ENCODE data around the gene KIF19. TPM values are rescaled to one million over a fixed set of nuclear protein-coding genes. Genes with fewer than 3 reads are reported as not detected.
A peak's percentile ranks its signal among the peaks of the same experiment; 100 is the strongest.

The KIF19 gene
- total RNA-seq, 2 donors from 2014 or later: 0.27 to 2.4 TPM

- Histone ChIP-seq H3K9me3 (ENCODE audit: control insufficient read depth, low read length) (no peaks in the 10 kb centered on the region), H3K4me1 (ENCODE audit: control insufficient read depth, insufficient read depth, low read length) (no peaks in the 10 kb centered on the region), H3K4me3 (ENCODE audit: low read length) (no peak overlapping the region), H3K9ac (ENCODE audit: extremely low read depth, low read length, poor library complexity, severe bottlenecking) (no peak overlapping the region), H3K27ac (ENCODE audit: low read depth, low read length) (no peak overlapping the region), H3K36me3 (ENCODE audit: control insufficient read depth, insufficient read depth, low read length) (no peaks in the 10 kb centered on the region), H3K27me3 (ENCODE audit: control insufficient read depth, insufficient read depth, low read length, poor library complexity, severe bottlenecking) (no peaks in the 10 kb centered on the region)
- Mint-ChIP-seq H3K27me3 (ENCODE audit: insufficient read depth) (peaks cover 20% of the 10 kb centered on the region), H3K9me3 (no peaks in the 10 kb centered on the region), H3K27ac (no peak overlapping the region), H3K4me1 (peaks cover 20% of the 10 kb centered on the region), H3K36me3 (ENCODE audit: low read depth) (no peaks in the 10 kb centered on the region), H3K4me3 (no peak overlapping the region)
- DNase-seq: no peak
- WGBS, 2 experiments (ENCODE audit: insufficient coverage in 1 of 2, insufficient read length in 1 of 2): 89 to 94% methylated on average over 6 to 8 of the region's 8 CpGs
- TF ChIP-seq CTCF (conservative IDR thresholded peaks at IDR 0.05): no peak
These were observed 60.4 kb downstream of the KIF19 start for GRCh38 chr17:74386386-74386785.

GRCh38 chr17:74387365-74388218 is 61.6 kb downstream of the KIF19 start:
- Mint-ChIP-seq H3K4me1 (peaks cover 20% of the 10 kb centered on the region), H3K27ac (no peak overlapping the region), H3K4me3 (no peak overlapping the region), H3K9me3 (no peaks in the 10 kb centered on the region), H3K27me3 (ENCODE audit: insufficient read depth) (peaks cover 20% of the 10 kb centered on the region), H3K36me3 (ENCODE audit: low read depth) (no peaks in the 10 kb centered on the region)
- Histone ChIP-seq H3K4me1 (ENCODE audit: control insufficient read depth, insufficient read depth, low read length) (no peaks in the 10 kb centered on the region), H3K27ac (ENCODE audit: low read depth, low read length) (no peak overlapping the region), H3K4me3 (ENCODE audit: low read length) (no peak overlapping the region), H3K36me3 (ENCODE audit: control insufficient read depth, insufficient read depth, low read length) (no peaks in the 10 kb centered on the region), H3K27me3 (ENCODE audit: control insufficient read depth, insufficient read depth, low read length, poor library complexity, severe bottlenecking) (no peaks in the 10 kb centered on the region), H3K9me3 (ENCODE audit: control insufficient read depth, low read length) (no peaks in the 10 kb centered on the region), H3K9ac (ENCODE audit: extremely low read depth, low read length, poor library complexity, severe bottlenecking) (no peak overlapping the region)
- TF ChIP-seq CTCF (conservative IDR thresholded peaks at IDR 0.05): peak; percentile 65
- peak; percentile 71 for DNase-seq
- WGBS, 2 experiments (ENCODE audit: insufficient coverage in 1 of 2, insufficient read length in 1 of 2): 64 to 75% methylated on average over 9 to 17 of the region's 17 CpGs

- peaks cover 20% of the 10 kb centered on the region for H3K4me1 Mint-ChIP-seq
- no peaks in the 10 kb centered on the region for H3K9me3 ChIP-seq (ENCODE audit: control insufficient read depth, low read length)
- H3K9ac ChIP-seq (ENCODE audit: extremely low read depth, low read length, poor library complexity, severe bottlenecking): no peak overlapping the region
- H3K9me3 Mint-ChIP-seq: no peaks in the 10 kb centered on the region
- H3K27ac Mint-ChIP-seq: no peak overlapping the region
- H3K27me3 ChIP-seq (ENCODE audit: control insufficient read depth, insufficient read depth, low read length, poor library complexity, severe bottlenecking): no peaks in the 10 kb centered on the region
- no peak for DNase-seq
- H3K4me1 ChIP-seq (ENCODE audit: control insufficient read depth, insufficient read depth, low read length): no peaks in the 10 kb centered on the region
- no peaks in the 10 kb centered on the region for H3K36me3 Mint-ChIP-seq (ENCODE audit: low read depth)
- H3K36me3 ChIP-seq (ENCODE audit: control insufficient read depth, insufficient read depth, low read length): no peaks in the 10 kb centered on the region
- WGBS, 2 experiments (ENCODE audit: insufficient coverage in 1 of 2, insufficient read length in 1 of 2): 79 to 83% methylated on average over 9 to 12 of the region's 12 CpGs
- no peak overlapping the region for H3K4me3 ChIP-seq (ENCODE audit: low read length)
- peaks cover 18% of the 10 kb centered on the region for H3K27me3 Mint-ChIP-seq (ENCODE audit: insufficient read depth)
- H3K27ac ChIP-seq (ENCODE audit: low read depth, low read length): no peak overlapping the region
- TF ChIP-seq CTCF (conservative IDR thresholded peaks at IDR 0.05): no peak
- no peak overlapping the region for H3K4me3 Mint-ChIP-seq
These were observed 63.2 kb downstream of the KIF19 start for GRCh38 chr17:74389084-74389753.

All from endodermal cell (in vitro differentiated cells).